Activated T-helper 1 cell treated with anti-CD3 and anti-CD28 coated beads, Interleukin-12 subunit alpha, Interleukin-12 subunit beta, Interleukin-2, Interleukin-4 antibody, amounts not matched to agents 30 ng/mL and 10 ng/mL and 1 ng/mL, durations not matched to agents 14 hours and 24 hours and 36 hours (primary cell): ENCODE results near the gene F2. TPM values are rescaled to one million over a fixed set of nuclear protein-coding genes. Genes with fewer than 3 reads are reported as not detected.
A peak's percentile ranks its signal among the peaks of the same experiment; 100 is the strongest.

ENCODE experiments used
- DNase-seq: peaks from one replicate; pipeline ENCODE4 v3.0.0; 2021; ENCODE audit warnings: low spot score
- H3K27ac Mint-ChIP-seq: one replicate; pipeline ENCODE4 v1.8.0; 2021; ENCODE audit warnings: mild to moderate bottlenecking, mixed read lengths
- H3K27me3 Mint-ChIP-seq: one replicate; pipeline ENCODE4 v1.8.0; 2022; ENCODE audit warnings: mild to moderate bottlenecking, moderate library complexity, mixed read lengths; ENCODE audit not compliant: insufficient read depth
- H3K36me3 Mint-ChIP-seq: one replicate; pipeline ENCODE4 v1.8.0; 2021; ENCODE audit warnings: low read depth, mixed read lengths
- H3K4me1 Mint-ChIP-seq: one replicate; pipeline ENCODE4 v1.8.0; 2021; ENCODE audit warnings: low read depth, mixed read lengths
- H3K4me3 Mint-ChIP-seq: one replicate; pipeline ENCODE4 v1.8.0; 2021; ENCODE audit warnings: mild to moderate bottlenecking, moderate library complexity, mixed read lengths
- H3K9me3 Mint-ChIP-seq: one replicate; pipeline ENCODE4 v1.8.0; 2021; ENCODE audit warnings: mixed read lengths
- intact Hi-C: fragments of 100-400 bp; cut with micrococcal nuclease; formaldehyde crosslinking; loops from one replicate; pipeline ENCODE4 v1.15.1; 2024
- total RNA-seq: library from RNA; stranded (reverse); gene quantifications from 2 replicates; pipeline ENCODE4 v1.2.3, GENCODE V29; 2022

F2 gene
- total RNA-seq, 1 donor from 2014 or later = not detected

GRCh38 chr11:46745328-46745727 lies 26.3 kb downstream of the F2 start:
- H3K36me3 Mint-ChIP-seq = peaks cover 55% of the 10 kb centered on the region

GRCh38 chr11:46745995-46746394 lies 27.0 kb downstream of the F2 start:
- Mint-ChIP-seq H3K27me3 (no peaks in the 10 kb centered on the region), H3K36me3 (peaks cover 60% of the 10 kb centered on the region), H3K9me3 (no peaks in the 10 kb centered on the region), H3K4me1 (no peaks in the 10 kb centered on the region), H3K27ac (no peak overlapping the region), H3K4me3 (no peak overlapping the region)
- intact Hi-C loops = no loop called here
- DNase-seq = no peak

More at GRCh38 chr11:46745328-46745727, 26.3 kb downstream of the F2 start:
- intact Hi-C loops = no loop called here
- no peaks in the 10 kb centered on the region for H3K27me3 Mint-ChIP-seq
- no peaks in the 10 kb centered on the region for H3K4me1 Mint-ChIP-seq
- H3K27ac Mint-ChIP-seq = no peak overlapping the region
- H3K4me3 Mint-ChIP-seq = no peak overlapping the region
- DNase-seq = no peak
- H3K9me3 Mint-ChIP-seq = no peaks in the 10 kb centered on the region

- H3K4me1 Mint-ChIP-seq = no peaks in the 10 kb centered on the region
- H3K4me3 Mint-ChIP-seq = no peak overlapping the region
- no peaks in the 10 kb centered on the region for H3K9me3 Mint-ChIP-seq
- no peak overlapping the region for H3K27ac Mint-ChIP-seq
- intact Hi-C loops = no loop called here
- peaks cover 60% of the 10 kb centered on the region for H3K36me3 Mint-ChIP-seq
- DNase-seq = no peak
- no peaks in the 10 kb centered on the region for H3K27me3 Mint-ChIP-seq
These were observed 28.1 kb downstream of the F2 start for GRCh38 chr11:46747150-46747549.

GRCh38 chr11:46755962-46756361 lies 36.9 kb downstream of the F2 start:
- no peaks in the 10 kb centered on the region for H3K4me1 Mint-ChIP-seq

GRCh38 chr11:46759196-46759595 lies 40.2 kb downstream of the F2 start:
- intact Hi-C loops = no loop called here
- H3K27me3 Mint-ChIP-seq = no peaks in the 10 kb centered on the region
- no peak overlapping the region for H3K4me3 Mint-ChIP-seq
- H3K9me3 Mint-ChIP-seq = no peaks in the 10 kb centered on the region
- H3K4me1 Mint-ChIP-seq = no peaks in the 10 kb centered on the region
- no peak overlapping the region for H3K27ac Mint-ChIP-seq
- no peak for DNase-seq
- H3K36me3 Mint-ChIP-seq = peaks cover 59% of the 10 kb centered on the region

More at GRCh38 chr11:46755962-46756361, 36.9 kb downstream of the F2 start:
- Mint-ChIP-seq H3K4me3 (no peak overlapping the region), H3K27ac (peak overlapping the region; percentile 6), H3K9me3 (no peaks in the 10 kb centered on the region), H3K27me3 (no peaks in the 10 kb centered on the region), H3K36me3 (peaks cover 55% of the 10 kb centered on the region)
- no peak for DNase-seq
- intact Hi-C loops = no loop called here

- Mint-ChIP-seq H3K9me3 (no peaks in the 10 kb centered on the region), H3K36me3 (peaks cover 57% of the 10 kb centered on the region), H3K4me3 (no peak overlapping the region), H3K27me3 (no peaks in the 10 kb centered on the region), H3K27ac (no peak overlapping the region), H3K4me1 (no peaks in the 10 kb centered on the region)
- DNase-seq = no peak
- intact Hi-C loops = loop anchor here (5.0 kb wide), 1 partner anchor 47 kb away; no protein-coding TSS in a partner anchor
These were observed 41.6 kb downstream of the F2 start for GRCh38 chr11:46760429-46761128.

GRCh38 chr11:46761807-46762206 lies 42.8 kb downstream of the F2 start:
- Mint-ChIP-seq H3K4me1 (no peaks in the 10 kb centered on the region), H3K27ac (no peak overlapping the region), H3K4me3 (no peak overlapping the region), H3K27me3 (no peaks in the 10 kb centered on the region), H3K36me3 (peaks cover 52% of the 10 kb centered on the region), H3K9me3 (no peaks in the 10 kb centered on the region)
- DNase-seq = no peak
- intact Hi-C loops = loop anchor here (5.0 kb wide), 1 partner anchor 45 kb away; no protein-coding TSS in a partner anchor

- DNase-seq = no peak
These were observed 43.2 kb downstream of the F2 start for GRCh38 chr11:46762248-46762647.

GRCh38 chr11:46766656-46767055 lies 47.6 kb downstream of the F2 start:
- H3K27ac Mint-ChIP-seq = no peak overlapping the region
- no peak overlapping the region for H3K4me3 Mint-ChIP-seq
- no peaks in the 10 kb centered on the region for H3K9me3 Mint-ChIP-seq
- no peak for DNase-seq
- peaks cover 38% of the 10 kb centered on the region for H3K36me3 Mint-ChIP-seq
- H3K4me1 Mint-ChIP-seq = no peaks in the 10 kb centered on the region
- intact Hi-C loops = no loop called here
- no peaks in the 10 kb centered on the region for H3K27me3 Mint-ChIP-seq

More at GRCh38 chr11:46762248-46762647, 43.2 kb downstream of the F2 start:
- H3K4me1 Mint-ChIP-seq = no peaks in the 10 kb centered on the region
- H3K9me3 Mint-ChIP-seq = no peaks in the 10 kb centered on the region
- no peak overlapping the region for H3K4me3 Mint-ChIP-seq
- no peaks in the 10 kb centered on the region for H3K27me3 Mint-ChIP-seq
- intact Hi-C loops = loop anchor here (5.0 kb wide), 1 partner anchor 45 kb away; no protein-coding TSS in a partner anchor
- peaks cover 52% of the 10 kb centered on the region for H3K36me3 Mint-ChIP-seq
- H3K27ac Mint-ChIP-seq = no peak overlapping the region

GRCh38 chr11:46769636-46770221 lies 50.7 kb downstream of the F2 start:
- no peaks in the 10 kb centered on the region for H3K9me3 Mint-ChIP-seq
- H3K4me3 Mint-ChIP-seq = no peak overlapping the region
- no peaks in the 10 kb centered on the region for H3K4me1 Mint-ChIP-seq
- H3K27ac Mint-ChIP-seq = peak overlapping the region; percentile 48
- DNase-seq = no peak
- H3K27me3 Mint-ChIP-seq = no peaks in the 10 kb centered on the region
- intact Hi-C loops = no loop called here
- peaks cover 34% of the 10 kb centered on the region for H3K36me3 Mint-ChIP-seq

GRCh38 chr11:46776878-46777277 lies 57.9 kb downstream of the F2 start:
- Mint-ChIP-seq H3K27ac (no peak overlapping the region), H3K4me3 (no peak overlapping the region), H3K36me3 (peaks cover 52% of the 10 kb centered on the region), H3K9me3 (no peaks in the 10 kb centered on the region), H3K27me3 (no peaks in the 10 kb centered on the region), H3K4me1 (no peaks in the 10 kb centered on the region)
- intact Hi-C loops = no loop called here
- no peak for DNase-seq

GRCh38 chr11:46778416-46778815 lies 59.4 kb downstream of the F2 start:
- DNase-seq = no peak
- Mint-ChIP-seq H3K4me3 (no peak overlapping the region), H3K36me3 (peaks cover 52% of the 10 kb centered on the region), H3K9me3 (no peaks in the 10 kb centered on the region), H3K27ac (no peak overlapping the region), H3K4me1 (no peaks in the 10 kb centered on the region), H3K27me3 (no peaks in the 10 kb centered on the region)
- intact Hi-C loops = no loop called here
